NCI-H1092 treated with DMSO at 0.1 percent for 48 hours (cell line): ENCODE data around the gene SH3D19.
"Not testable (repeated sequence)": the region's sequence is repeated elsewhere in the genome, so short reads cannot be mapped to it uniquely, and the experiment has no call there.

ENCODE experiments used
- DNase-seq: peaks from one replicate; lab custom pipeline; 2025; lab: John Stamatoyannopoulos, UW

The SH3D19 gene

GRCh38 chr4:151267822-151268535 is 57.4 kb downstream of the SH3D19 start:
- no peak for DNase-seq

- no peak for DNase-seq
Measured at GRCh38 chr4:151267104-151267503, 58.3 kb downstream of the SH3D19 start.

GRCh38 chr4:151266497-151266896 is 58.9 kb downstream of the SH3D19 start:
- no peak for DNase-seq

GRCh38 chr4:151263455-151263854 is 62.0 kb downstream of the SH3D19 start:
- DNase-seq = no peak

GRCh38 chr4:151260526-151260925 is 64.9 kb downstream of the SH3D19 start:
- no peak for DNase-seq

- DNase-seq = no peak
Measured at GRCh38 chr4:151259752-151260151, 65.7 kb downstream of the SH3D19 start.

GRCh38 chr4:151257704-151258103 is 67.7 kb downstream of the SH3D19 start:
- DNase-seq = no peak

- no peak for DNase-seq
Measured at GRCh38 chr4:151256134-151256533, 69.3 kb downstream of the SH3D19 start.

GRCh38 chr4:151255680-151256079 is 69.7 kb downstream of the SH3D19 start:
- not testable (repeated sequence) for DNase-seq

GRCh38 chr4:151255226-151255625 is 70.2 kb downstream of the SH3D19 start:
- DNase-seq = not testable (repeated sequence)

GRCh38 chr4:151251603-151252304 is 73.7 kb downstream of the SH3D19 start:
- no peak for DNase-seq

- no peak for DNase-seq
Measured at GRCh38 chr4:151250706-151251105, 74.7 kb downstream of the SH3D19 start.

GRCh38 chr4:151248519-151248918 is 76.9 kb downstream of the SH3D19 start:
- DNase-seq = no peak

- DNase-seq = no peak
Measured at GRCh38 chr4:151247395-151247794, 78.0 kb downstream of the SH3D19 start.

- no peak for DNase-seq
Measured at GRCh38 chr4:151246742-151247141, 78.7 kb downstream of the SH3D19 start.

- DNase-seq = no peak
Measured at GRCh38 chr4:151242305-151242704, 83.1 kb downstream of the SH3D19 start.

- no peak for DNase-seq
Measured at GRCh38 chr4:151239608-151240007, 85.8 kb downstream of the SH3D19 start.

- no peak for DNase-seq
Measured at GRCh38 chr4:151238477-151238876, 86.9 kb downstream of the SH3D19 start.

GRCh38 chr4:151236036-151236435 is 89.4 kb downstream of the SH3D19 start:
- DNase-seq = no peak

- not testable (repeated sequence) for DNase-seq
Measured at GRCh38 chr4:151235373-151235772, 90.0 kb downstream of the SH3D19 start.

- DNase-seq = no peak
Measured at GRCh38 chr4:151233600-151233999, 91.8 kb downstream of the SH3D19 start.

GRCh38 chr4:151231915-151232595 is 93.3 kb downstream of the SH3D19 start:
- DNase-seq = no peak
